Inflammatory macrophage treated with lipopolysaccharide for 4 hours (primary cell): ENCODE results near the gene CIAPIN1.
"Not testable (repeated sequence)": the region's sequence is repeated elsewhere in the genome, so short reads cannot be mapped to it uniquely, and the experiment has no call there.

ENCODE experiments used
- DNase-seq: peaks from one replicate; pipeline ENCODE4 v3.0.0-alpha.2; 2020

Gene CIAPIN1

DNA sequence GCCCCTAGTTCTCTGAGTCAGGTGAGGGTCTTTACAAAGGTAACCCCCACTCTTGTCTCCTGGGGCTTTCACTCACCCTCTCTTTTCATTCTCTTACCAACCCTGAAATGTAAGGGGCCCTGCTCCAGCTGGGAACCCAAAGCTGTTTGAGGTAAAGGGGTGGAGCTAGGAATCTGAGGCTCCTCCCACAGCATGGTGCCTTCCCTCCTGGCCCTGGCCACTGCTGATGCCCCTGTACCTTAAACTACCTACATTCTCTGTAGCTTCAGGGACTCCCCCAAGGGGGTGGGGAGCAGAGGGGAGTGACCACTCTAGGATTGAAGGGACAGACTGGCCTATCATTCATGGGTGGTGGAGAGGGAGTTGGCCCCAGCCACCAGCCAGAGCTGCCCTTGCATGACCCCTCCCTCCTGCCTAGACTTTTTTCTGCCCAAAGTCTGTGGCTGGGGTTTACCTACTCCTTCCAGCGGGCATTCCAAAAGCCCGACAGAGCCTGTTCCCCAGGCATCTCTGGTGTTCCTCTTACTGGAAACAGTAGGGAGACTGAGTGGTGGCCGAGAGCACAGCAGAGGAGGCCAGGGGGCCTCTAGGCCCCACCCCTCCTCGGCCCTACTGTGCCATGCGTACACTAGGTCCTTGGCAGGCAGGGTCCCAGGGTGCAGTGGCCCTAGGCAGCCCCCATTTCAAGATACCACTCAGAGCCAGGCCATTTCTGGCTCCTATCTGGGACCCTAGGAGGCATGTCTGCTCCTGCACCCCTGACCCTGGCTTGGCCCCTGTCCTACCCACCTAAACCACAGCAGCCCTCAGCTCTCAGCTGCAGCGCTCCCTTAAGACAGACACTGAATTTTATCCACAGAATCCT is 29.6 kb upstream of the CIAPIN1 start:
- no peak for DNase-seq

DNA sequence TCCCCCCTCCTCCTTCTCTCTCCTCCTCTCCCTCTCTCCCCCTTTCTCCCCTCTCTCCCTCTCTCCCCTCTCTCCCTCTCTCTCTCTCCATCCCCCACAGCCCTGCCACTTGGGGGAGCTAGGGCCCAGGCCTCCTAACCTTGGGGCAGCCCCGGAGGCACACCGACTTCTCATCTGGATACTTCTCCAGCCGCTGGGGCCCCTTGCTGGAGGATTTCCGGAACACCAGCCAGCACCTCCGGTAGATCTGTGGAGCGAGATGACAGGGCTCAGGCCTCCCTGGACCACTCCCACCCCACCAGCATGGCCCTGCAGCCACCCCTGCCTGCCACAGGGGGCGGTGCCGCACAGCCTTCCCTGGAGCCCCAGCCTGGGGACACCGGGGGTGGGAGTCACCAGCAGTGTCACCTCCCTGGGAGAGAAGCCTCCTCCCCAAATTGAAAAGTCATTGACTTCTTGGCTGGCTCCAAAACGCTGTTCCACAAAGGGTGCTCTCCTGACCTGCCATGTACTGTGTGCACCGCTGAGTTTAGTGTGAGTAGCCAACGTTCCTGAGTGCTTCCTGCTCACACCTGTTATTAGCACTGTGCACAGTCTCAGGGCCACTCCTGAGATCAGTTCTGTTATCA is 28.6 kb upstream of the CIAPIN1 start:
- peak; percentile 39 for DNase-seq

DNA sequence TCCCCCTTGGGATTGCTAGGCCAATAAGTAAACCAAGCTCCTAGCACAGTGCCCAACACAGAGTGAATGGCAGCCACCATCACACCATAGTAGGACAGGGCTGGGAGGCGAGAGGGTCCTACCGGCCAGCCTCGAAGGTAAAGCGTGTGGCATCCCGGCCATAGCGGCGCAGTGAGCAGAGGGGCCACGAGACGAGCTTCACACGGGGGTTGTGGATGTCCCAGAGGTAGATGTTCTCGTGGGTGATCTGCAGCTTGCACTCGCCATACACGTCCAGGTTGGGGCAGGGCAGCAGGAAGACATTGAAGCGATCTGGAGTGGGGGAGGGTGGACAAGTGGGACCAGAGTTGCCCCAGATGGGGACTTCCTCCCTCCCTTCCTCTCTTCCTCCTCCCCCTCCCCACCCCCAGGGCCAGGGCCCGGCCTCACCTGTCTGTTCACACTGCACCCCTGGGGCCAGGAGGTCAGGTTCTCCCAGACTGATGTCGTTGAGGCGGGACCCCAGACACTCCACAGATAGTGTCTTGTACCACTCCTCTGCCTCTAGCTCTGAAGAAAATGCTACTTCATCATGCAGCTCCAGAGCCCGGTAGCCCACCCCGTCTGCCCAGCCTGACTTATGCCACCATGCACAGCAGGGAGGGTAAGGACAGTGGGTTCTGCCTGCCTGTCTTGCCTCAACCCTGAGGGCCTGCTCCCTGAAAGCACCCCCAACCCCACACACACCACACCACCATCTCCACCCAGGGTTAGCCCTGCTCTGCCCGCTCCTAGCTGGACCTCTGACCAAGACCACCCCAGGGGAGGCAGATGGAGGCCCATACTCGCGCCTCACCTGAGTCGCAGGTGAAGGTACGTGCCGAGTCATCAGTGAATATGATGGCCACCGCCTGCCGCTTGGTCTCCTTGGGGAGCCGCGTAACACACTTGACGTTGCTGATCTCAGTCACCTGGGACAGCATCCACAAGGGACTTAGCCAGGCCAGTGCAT is 27.8 kb upstream of the CIAPIN1 start:
- no peak for DNase-seq

DNA sequence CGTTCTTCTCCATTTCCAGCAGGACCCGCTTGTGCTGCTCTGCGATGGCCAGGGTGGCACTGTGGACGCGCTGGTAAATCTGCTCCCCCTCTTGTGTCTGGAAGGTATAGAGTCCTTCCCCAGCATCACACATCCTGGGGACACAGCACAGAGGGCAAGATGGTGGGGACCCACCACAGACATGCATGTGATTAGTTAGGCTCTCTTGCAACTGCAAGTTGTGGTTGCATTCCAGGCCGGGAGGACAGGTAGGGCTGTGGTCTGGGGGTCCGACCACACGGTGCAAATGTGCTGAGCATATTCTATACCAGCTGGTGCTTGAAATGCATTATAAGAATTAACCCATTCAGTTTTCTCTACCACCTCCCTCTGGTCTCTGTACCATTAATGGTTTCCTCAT is 26.7 kb upstream of the CIAPIN1 start:
- DNase-seq = no peak

DNA sequence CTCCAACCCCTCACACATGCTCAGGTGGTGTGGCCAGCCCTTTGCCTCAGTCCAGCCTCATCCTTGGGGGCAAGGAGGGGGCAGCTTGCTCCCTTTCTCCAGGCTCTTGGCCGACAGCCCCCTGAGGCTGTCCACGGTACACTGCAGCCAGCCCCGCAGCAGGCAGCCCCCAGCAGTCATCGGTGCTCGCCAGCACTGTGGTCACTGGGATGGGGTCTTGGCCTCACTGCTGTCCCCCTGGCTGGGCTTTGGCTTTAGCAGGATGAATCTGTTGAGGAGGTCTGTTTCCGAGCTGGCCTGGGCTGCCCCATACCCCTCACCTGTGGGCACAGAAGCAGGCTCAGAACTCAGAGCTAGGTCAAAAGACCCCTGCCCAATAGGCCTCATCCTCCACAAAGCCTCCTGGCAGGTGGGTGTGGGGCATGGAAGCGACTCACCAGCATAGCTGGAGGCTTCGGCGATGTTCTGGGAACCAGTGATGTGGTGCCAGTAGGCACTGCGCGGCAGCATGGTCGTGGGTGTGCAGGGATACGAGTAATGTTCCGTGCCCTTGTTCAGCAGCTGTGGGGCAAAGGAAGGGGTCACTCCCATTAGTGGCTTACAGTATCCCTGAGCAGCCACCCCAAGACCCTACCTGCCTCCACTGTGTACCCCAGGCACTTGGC is 26.1 kb upstream of the CIAPIN1 start:
- DNase-seq = no peak

DNA sequence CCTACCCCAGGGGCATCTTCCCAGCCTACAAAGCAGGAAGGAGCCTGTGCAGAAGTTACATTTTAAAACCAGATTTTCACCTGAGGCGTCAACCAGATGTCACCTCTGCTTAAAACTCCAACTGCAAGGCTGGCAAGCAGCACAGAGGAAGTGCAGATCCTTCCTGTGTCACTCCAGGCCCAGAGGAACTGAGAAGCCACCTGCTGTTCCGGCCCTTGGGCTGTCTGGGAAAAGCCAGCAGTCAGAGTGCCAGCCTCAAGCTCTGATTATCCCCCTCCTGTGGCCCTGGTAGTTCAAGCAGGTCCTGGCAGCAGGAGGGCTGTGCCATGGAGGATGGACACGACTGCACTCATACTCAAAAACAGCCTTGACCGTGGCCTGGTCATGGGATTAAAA is 25.5 kb upstream of the CIAPIN1 start:
- DNase-seq = no peak

DNA sequence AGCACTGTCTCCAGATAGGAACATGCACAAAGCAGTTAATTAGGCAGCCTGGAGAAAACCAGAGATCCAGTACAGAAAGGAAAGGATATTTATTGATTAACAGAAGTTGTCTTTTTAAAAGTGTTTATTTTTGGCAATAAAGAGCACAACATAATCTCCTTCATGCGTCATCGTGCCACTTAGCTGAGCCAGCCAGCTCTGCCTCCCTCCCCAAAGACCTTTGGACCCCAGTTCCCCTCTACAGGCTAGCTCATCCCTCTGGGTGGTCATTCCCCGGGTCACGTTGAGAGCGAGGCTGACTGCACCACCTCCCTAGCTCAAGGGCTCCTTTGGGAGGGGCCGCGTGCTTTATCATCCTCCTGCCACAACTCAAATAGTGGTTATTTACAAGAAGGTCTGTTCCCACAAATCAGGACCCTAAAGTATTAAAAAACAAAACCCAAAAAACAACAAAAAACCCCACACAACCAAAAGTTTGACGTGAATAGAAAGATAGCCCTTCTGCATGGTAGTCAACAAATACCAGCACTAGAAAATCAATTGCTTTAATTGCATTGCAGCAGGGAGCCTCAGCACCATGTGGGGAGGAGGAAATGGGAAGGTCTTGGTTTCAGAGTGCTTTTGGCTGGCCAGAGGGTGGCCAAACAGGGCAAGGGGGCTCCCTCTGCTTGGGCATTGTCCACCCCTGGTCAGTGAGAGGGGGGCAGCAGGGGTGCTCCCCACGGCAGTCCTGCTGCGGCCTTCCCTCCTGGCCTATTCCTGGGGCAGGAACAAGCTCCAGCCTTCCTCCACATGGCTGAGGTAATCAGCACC is 24.9 kb upstream of the CIAPIN1 start:
- no peak for DNase-seq

DNA sequence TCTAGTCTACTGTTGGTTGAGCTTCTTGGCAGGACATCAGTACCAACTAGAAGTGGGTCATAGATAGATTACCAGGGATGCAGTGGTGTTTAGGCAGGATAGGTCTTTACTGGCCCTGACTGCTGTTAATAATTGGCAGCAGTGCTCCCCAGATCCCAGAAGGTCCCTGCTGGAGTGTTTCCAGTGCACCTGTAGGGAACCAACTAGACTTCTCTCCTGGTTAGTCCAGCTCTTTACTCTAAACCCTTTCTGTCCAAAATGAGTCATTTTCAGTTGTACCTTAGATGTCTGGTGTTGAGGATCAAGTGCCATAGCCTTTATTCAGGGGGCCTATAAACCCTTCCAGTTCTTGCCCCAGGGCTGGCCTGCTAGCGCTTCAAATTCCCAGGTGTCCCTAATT is 24.0 kb upstream of the CIAPIN1 start:
- no peak for DNase-seq

DNA sequence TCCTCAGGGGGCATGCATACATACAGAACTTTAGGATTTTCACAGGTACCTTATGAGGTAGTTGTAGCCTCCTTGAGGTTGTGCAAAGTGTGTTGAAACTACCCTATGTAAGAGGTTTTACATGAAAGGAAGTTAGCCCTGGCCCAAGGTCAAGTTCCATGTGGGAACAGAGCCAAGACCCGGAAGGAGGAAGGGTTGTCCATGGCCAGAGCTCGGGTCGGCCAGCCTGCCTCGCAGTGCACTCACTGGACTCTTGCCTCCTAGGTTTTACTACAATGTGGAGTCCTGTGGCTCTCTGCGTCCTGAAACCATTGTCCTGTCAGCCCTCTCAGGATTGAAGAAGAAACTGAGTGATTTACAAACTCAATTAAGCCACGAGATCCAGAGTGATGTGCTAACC is 23.5 kb upstream of the CIAPIN1 start:
- DNase-seq = peak; percentile 19

DNA sequence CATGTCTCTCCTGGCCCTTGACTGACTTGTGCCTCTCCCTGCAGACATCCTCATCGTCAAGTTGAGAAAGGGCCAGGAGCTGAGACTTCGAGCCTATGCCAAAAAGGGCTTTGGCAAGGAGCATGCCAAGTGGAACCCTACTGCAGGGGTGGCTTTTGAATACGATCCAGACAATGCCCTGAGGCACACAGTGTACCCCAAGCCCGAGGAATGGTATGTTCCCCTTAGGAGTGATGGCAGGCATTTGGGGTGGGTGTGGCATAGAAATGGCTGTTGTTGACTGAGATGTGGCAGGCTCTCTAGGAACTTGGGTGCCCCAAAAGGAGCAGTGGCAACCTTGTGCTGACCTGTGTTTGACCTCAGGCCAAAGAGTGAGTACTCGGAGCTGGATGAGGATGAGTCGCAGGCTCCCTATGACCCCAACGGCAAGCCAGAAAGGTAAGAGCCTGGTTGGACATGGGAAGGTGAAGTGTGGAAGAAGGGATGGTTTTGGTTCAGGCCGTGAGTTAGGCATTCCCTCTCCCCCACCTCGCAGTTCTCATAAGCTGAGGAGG is 22.8 kb upstream of the CIAPIN1 start:
- DNase-seq = no peak

DNA sequence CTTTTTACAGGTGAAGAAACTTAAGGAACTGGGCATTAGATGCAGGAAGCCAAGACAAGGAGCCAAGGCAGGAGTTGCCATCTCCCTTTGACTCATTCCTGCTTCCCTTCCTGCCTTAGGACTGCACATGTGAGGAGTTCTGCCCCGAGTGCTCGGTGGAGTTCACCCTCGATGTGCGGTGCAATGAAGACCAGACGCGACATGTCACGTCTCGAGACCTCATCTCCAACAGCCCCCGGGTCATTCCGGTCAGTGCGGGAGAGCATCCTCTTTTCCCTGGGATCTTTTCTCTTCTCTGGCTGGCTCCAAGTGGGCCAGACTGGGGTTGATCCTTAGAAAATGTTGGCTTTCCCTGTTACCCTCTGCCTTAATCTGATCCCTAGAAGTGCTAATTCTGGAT is 21.9 kb upstream of the CIAPIN1 start:
- no peak for DNase-seq

DNA sequence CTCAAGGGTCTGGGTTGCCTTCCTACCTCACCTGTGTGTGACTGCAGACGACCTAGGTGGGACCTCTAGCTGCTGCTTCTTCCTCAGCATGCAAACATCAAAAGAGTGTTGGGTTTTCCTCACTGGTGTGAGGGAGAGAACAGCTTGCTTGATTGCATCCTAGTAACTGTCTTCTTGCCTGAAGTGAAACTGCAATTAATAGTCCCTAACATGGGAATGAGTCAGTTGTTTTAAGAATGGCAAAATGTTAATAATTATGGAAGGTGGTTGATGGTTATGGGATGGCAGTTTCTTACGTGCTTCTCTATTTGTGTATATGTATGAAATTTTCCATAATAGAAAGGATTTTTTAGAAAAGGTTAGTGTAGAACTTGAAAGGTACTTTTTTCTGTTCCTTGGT is 21.2 kb upstream of the CIAPIN1 start:
- DNase-seq = no peak

DNA sequence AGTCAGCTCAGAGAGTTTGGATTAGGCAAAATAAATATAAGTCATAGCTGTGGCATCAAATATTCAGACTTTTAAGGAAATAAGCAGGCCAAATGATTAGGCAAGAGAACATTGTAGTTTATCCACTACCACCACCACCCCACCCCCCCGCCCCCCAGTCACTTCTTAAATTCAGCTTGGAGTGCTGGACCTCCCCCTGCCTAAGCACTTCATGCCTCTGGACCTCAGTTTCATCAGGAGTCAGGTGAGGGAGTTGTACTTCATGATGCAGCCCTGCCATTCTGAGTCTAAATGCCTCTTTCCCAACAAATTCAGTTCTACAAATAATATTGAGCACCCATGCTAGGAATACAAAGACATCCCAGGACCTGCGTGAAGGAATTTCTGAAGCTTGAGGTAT is 17.3 kb upstream of the CIAPIN1 start:
- no peak for DNase-seq

DNA sequence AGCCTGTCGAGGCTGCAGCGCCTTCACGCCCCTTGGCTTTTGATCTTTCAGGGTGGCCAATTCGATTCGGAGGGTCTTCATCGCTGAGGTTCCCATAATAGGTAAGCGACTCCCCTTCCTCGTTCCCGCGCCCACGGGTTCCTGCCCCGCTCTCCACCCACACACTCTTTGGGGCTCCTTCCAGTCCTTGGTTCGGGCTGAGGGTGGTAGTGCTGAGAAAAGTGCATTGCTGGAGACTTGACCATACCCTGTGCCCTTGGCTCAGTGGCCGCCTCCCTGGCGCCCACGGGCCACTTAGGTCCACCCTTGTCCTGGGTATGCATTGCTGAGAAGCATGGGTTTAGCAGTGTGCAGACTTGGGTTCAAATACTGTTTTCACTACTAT is 15.8 kb upstream of the CIAPIN1 start:
- DNase-seq = peak; percentile 12

DNA sequence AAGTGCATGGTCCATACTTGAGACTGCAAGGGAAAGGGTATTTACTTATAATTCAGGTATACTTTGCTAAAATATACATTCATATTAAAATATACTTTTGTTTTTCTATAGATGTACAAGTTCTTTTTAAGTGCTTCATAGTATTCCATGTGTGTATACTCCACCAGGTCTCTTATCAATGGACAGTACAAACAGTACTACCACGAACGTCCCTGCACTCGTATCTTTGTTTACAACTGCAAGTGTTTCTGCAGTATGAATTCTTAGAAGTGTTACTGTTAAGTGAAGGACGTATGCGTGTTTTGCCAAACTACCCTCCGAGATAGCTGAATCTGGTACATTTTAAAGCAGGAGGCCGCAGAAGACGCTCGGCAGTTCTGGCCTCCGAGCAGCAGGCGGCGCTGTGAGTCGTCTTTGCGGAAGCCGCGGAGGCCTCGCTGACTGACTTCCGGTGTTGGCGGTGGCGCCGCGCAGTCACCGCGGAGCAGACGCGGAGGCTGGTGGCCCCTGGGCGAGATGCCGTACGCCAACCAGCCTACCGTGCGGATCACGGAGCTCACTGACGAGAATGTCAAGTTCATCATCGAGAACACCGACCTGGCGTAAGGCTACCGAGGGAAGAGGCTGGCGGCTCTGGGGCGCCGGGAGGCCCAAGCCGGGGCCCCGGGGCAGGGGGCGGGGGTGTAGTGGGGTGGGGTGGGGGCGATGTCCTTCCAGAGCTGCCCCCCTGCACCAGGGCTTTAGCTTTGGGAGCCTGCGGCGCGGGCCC is 15.2 kb upstream of the CIAPIN1 start, which contains the start of gene POLR2C:
POLR2C (plus strand) TSS at position 471 of the 769 bp plus-strand sequence; CDS start at position 517, 46 bp downstream.
- DNase-seq = peak; percentile 86

DNA sequence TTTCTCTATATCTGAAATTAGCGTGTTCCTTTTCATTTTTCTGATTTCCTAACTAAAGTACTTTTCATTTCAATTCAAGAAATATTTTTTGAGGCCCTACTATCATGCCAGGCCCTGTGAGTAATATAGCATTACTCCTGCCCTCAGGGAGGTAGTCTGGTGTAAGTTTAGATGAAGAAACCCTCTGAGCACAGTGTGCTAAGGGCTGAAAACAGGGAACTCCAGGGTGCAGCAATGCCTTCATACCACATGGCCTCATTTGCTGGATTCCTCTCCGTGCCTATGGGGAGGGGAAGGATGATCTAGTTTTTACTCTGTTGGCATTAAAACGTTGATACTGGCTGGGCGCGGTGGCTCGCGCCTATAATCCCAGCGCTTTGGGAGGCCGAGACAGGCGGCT is 4.8 kb upstream of the CIAPIN1 start:
- peak; percentile 25 for DNase-seq

DNA sequence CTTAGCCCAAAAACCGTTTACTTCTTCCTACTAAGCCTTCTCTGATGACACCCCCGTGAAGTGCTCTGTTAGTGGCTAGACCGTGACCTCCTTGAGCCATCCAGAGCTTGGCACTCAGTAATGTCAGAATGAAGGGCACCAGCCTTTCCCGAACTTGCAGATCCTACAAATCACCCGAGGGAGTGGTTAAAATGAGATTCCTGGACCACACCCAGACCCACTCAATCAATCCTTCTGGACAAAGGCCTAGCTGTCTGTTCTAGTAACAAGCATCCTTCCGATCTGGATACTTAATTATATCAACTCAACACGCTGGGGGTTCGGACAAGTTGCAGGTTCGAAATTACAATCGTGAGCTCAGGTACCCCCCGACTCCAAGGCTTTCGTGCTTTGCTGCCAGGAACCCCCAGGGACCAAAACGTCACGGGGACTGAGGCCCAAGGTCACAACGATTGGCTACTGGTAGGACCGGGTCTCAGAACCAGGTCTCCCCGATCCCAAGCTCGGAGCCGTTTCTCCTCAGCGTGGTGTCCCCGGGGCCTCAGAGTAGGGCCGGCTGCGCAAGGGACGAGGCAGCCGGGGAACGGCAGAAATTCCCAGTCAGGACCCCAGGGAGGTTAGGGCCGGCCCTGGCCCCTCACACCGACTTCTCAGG is 527 bp downstream of the CIAPIN1 start:
- peak; percentile 20 for DNase-seq

DNA sequence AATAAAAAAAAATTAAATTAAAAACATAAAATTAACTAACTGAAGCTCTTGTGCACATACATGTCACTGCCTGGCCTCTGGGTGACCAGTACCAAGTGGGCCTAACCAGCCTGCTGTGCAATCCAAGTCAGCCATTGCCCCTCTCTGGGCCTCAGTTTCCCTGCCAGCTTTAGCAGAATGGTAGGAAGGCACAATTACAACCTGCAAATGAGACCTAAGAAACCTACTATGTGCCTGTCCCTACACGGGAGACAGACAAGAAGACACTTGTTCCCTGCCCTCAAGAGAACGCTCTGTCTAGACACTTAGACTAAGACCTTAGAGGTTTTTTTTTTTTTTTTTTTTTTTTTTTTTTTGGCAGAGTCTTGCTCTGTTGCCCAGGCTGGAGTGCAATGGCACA is 1.7 kb downstream of the CIAPIN1 start:
- no peak for DNase-seq

DNA sequence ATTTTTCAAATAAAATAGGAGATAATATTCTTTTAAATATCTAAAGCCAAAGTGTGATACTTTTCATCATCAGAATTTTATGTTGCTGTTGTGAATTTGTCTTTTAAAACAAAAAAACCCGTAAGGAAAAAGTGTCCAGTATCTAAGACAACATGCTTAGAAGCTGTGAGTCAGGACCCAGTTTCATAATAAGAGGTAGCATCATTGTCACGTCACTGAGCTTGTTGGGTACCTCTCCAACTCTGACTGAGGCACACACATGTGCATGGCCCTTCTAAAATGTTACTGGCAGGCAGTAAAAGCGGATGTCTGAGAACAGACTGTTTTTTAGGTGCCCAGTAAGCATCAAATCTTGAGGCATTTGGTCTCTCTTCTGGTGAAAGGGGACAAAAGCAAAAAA is 2.5 kb downstream of the CIAPIN1 start:
- peak; percentile 10 for DNase-seq

DNA sequence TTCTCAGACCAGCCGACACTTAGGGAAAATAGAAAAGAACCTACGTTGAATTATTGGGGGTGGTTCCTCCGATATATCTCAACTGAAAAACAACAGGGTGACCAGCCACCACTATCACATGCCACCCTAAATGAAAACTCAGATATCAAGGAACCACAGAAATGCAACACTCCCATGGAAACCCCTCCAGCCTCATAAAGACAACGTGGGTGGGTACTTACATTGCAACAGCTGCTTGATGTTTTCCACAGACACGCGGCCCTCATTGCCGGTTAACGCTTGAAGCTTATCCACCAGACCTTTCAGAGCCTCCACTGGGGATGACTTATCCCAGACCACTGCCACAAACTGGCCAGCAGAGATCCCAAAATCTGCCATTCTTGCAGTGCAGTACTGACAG is 6.6 kb downstream of the CIAPIN1 start:
- not testable (repeated sequence) for DNase-seq
